ENCODE measurements around the gene NELFCD.

DNA sequence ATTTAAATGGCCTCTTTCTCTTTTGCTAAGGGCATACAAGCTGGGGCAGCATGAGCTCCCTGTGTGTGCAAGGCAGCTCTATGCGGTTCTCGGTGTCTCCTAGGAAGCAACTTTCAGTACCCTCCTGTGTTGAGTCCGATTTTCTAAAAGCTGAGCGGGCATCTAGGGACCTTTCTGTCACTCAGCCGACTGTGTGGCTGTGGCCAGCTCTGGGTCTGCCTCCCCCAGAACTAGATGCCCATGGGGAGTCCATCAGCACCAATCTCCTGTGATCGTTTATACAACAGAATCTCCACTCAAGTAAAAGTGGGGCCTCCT is 7.5 kb downstream of the NELFCD start:
- TF ChIP-seq, protein P1, sequence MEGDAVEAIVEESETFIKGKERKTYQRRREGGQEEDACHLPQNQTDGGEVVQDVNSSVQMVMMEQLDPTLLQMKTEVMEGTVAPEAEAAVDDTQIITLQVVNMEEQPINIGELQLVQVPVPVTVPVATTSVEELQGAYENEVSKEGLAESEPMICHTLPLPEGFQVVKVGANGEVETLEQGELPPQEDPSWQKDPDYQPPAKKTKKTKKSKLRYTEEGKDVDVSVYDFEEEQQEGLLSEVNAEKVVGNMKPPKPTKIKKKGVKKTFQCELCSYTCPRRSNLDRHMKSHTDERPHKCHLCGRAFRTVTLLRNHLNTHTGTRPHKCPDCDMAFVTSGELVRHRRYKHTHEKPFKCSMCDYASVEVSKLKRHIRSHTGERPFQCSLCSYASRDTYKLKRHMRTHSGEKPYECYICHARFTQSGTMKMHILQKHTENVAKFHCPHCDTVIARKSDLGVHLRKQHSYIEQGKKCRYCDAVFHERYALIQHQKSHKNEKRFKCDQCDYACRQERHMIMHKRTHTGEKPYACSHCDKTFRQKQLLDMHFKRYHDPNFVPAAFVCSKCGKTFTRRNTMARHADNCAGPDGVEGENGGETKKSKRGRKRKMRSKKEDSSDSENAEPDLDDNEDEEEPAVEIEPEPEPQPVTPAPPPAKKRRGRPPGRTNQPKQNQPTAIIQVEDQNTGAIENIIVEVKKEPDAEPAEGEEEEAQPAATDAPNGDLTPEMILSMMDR (IDR thresholded peaks at IDR 0.05), result no peak
- no peak for TF ChIP-seq EZH2 (IDR thresholded peaks at IDR 0.05; ENCODE audit: borderline replicate concordance, insufficient read depth, low read depth, low read length, poor library complexity, severe bottlenecking)
